SK-N-SH (cell line): ENCODE results near the gene CHAT. TPM values are rescaled to one million over a fixed set of nuclear protein-coding genes. Genes with fewer than 3 reads are reported as not detected.

Experiments used
- CTCF ChIA-PET: fragments of 300-600, 350-600 bp; formaldehyde crosslinking; extraction: SDS; loops from one replicate; lab custom pipeline; 2021; lab: Yijun Ruan, JAX
- POLR2A ChIA-PET: fragments of 350-600 bp; sonication (Branson Sonifier 250); formaldehyde crosslinking; extraction: SDS; loops from one replicate; lab custom pipeline; 2020; ENCODE audit warnings: antibody characterized with exemption, inconsistent platforms; lab: Yijun Ruan, JAX
- DNase-seq: peaks from one replicate; pipeline ENCODE4 v3.0.0; 2012
- H2AFZ ChIP-seq: fragments of 200-600 bp; sonication (generic); 2 replicates; pipeline ENCODE4 v1.8.1; 2016; ENCODE audit warnings: antibody characterized with exemption, mild to moderate bottlenecking, low read depth
- H3F3A ChIP-seq: fragments of 200-600 bp; sonication (generic); replicated peaks from 2 replicates; pipeline ENCODE3; 2016; ENCODE audit warnings: antibody characterized with exemption, mild to moderate bottlenecking; ENCODE audit not compliant: insufficient read depth
- H3K27ac ChIP-seq, 2 experiments: fragments of 200-500 bp in 1 of 2; fragments of 200-600 bp in 1 of 2; sonication (Bioruptor generic) in 1 of 2; sonication (generic), shearing (Covaris generic) in 1 of 2; 2 replicates each; pipeline versions ENCODE4 v1.5.1 to v1.6.1; 2014 to 2016; ENCODE audit warnings: low read depth in 2 of 2, inconsistent platforms in 1 of 2, low read length in 1 of 2, mild to moderate bottlenecking in 1 of 2, mixed read lengths in 1 of 2
- H3K27me3 ChIP-seq: fragments of 200-600 bp; sonication (generic), shearing (Covaris generic); 2 replicates; pipeline ENCODE4 v1.6.1; 2016; ENCODE audit warnings: mixed run types; ENCODE audit not compliant: insufficient read depth
- H3K36me3 ChIP-seq, 2 experiments: fragments of 200-500 bp in 1 of 2; fragments of 200-600 bp in 1 of 2; sonication (Bioruptor generic) in 1 of 2; sonication (generic) in 1 of 2; replicated peaks in 1 of 2; 2 replicates each; pipeline versions ENCODE3 to v1.5.1; 2014 to 2016; ENCODE audit warnings: low read length in 1 of 2, mild to moderate bottlenecking in 1 of 2; ENCODE audit not compliant: insufficient read depth in 2 of 2, control insufficient read depth in 1 of 2
- H3K4me1 ChIP-seq, 2 experiments: fragments of 200-500 bp in 1 of 2; fragments of 200-600 bp in 1 of 2; sonication (Bioruptor generic) in 1 of 2; sonication (generic), shearing (Covaris generic) in 1 of 2; 2 replicates each; pipeline versions ENCODE4 v1.5.1 to v1.6.1; 2014 to 2016; ENCODE audit warnings: low read depth in 1 of 2, low read length in 1 of 2, mixed run types in 1 of 2; ENCODE audit not compliant: insufficient read depth in 2 of 2, control insufficient read depth in 1 of 2
- H3K4me2 ChIP-seq: fragments of 200-600 bp; sonication (generic), shearing (Covaris generic); 2 replicates; pipeline ENCODE4 v1.6.1; 2017; ENCODE audit warnings: mixed run types
- H3K4me3 ChIP-seq, 2 experiments: fragments of 200-500 bp in 1 of 2; fragments of 200-600 bp in 1 of 2; sonication (Bioruptor generic) in 1 of 2; sonication (generic), shearing (Covaris generic) in 1 of 2; 2 replicates each; pipeline versions ENCODE4 v1.5.1 to v1.8.1; 2014 to 2016; ENCODE audit warnings: low read depth in 2 of 2, inconsistent platforms in 1 of 2, low read length in 1 of 2, mild to moderate bottlenecking in 1 of 2, mixed read lengths in 1 of 2, moderate library complexity in 1 of 2
- H3K79me2 ChIP-seq: fragments of 200-600 bp; sonication (generic); 2 replicates; pipeline ENCODE4 v1.8.1; 2017; ENCODE audit warnings: mild to moderate bottlenecking; ENCODE audit not compliant: insufficient read depth
- H3K9ac ChIP-seq: fragments of 200-600 bp; sonication (generic); 2 replicates; pipeline ENCODE4 v1.6.1; 2017; ENCODE audit warnings: mixed run types
- H3K9me2 ChIP-seq: fragments of 200-600 bp; sonication (generic); 2 replicates; pipeline ENCODE4 v1.6.1; 2017; ENCODE audit warnings: mixed run types
- H3K9me3 ChIP-seq: fragments of 200-600 bp; sonication (generic); 2 replicates; pipeline ENCODE4 v1.6.1; 2017; ENCODE audit warnings: mixed run types, mild to moderate bottlenecking, moderate library complexity
- H4K20me1 ChIP-seq: fragments of 200-600 bp; sonication (generic); 2 replicates; pipeline ENCODE4 v1.6.1; 2017; ENCODE audit warnings: mild to moderate bottlenecking, mixed run types; ENCODE audit not compliant: insufficient read depth
- EP300 ChIP-seq, 2 experiments: IDR thresholded peaks; 2 replicates each; pipeline versions ENCODE4 v1.4.0 to v1.6.1; 2012; ENCODE audit warnings: borderline replicate concordance in 1 of 2, low read depth in 1 of 2, low read length in 1 of 2
- FOSL2 ChIP-seq: IDR thresholded peaks from 2 replicates; pipeline ENCODE4 v1.4.0; 2012; ENCODE audit warnings: low read depth, mild to moderate bottlenecking, moderate library complexity, borderline replicate concordance
- JUND ChIP-seq: IDR thresholded peaks from 2 replicates; pipeline ENCODE4 v1.4.0; 2012
- MEF2A ChIP-seq: IDR thresholded peaks from 2 replicates; pipeline ENCODE4 v1.4.0; 2012; ENCODE audit warnings: low read depth, borderline replicate concordance
- MXI1 ChIP-seq: IDR thresholded peaks from 2 replicates; pipeline ENCODE4 v1.6.1; 2012; ENCODE audit warnings: mild to moderate bottlenecking, low read depth, low read length, improper control_type of control experiment
- NRF1 ChIP-seq: IDR thresholded peaks from 2 replicates; pipeline ENCODE4 v1.6.1; 2012; ENCODE audit warnings: low read depth, mild to moderate bottlenecking, low read length
- RCOR1 ChIP-seq: fragments of 150-350 bp; IDR thresholded peaks from 2 replicates; pipeline ENCODE4 v1.6.1; 2017; ENCODE audit warnings: antibody characterized with exemption, low read length
- RFX5 ChIP-seq: IDR thresholded peaks from 2 replicates; pipeline ENCODE4 v1.6.1; 2012; ENCODE audit warnings: mild to moderate bottlenecking, improper control_type of control experiment, low read length
- SIN3A ChIP-seq: IDR thresholded peaks from 2 replicates; pipeline ENCODE4 v1.6.1; 2012; ENCODE audit warnings: low read depth, mild to moderate bottlenecking, low read length, moderate library complexity, borderline replicate concordance
- SMC3 ChIP-seq: IDR thresholded peaks from 2 replicates; pipeline ENCODE4 v1.6.1; 2012; ENCODE audit warnings: low read depth, low read length, improper control_type of control experiment
- TEAD4 ChIP-seq: IDR thresholded peaks from 2 replicates; pipeline ENCODE4 v1.4.0; 2012; ENCODE audit warnings: mild to moderate bottlenecking, borderline replicate concordance; ENCODE audit not compliant: insufficient read depth
- YY1 ChIP-seq: IDR thresholded peaks from 2 replicates; pipeline ENCODE4 v1.4.0; 2012; ENCODE audit warnings: low read depth, mild to moderate bottlenecking
- WGBS: methylation state at CpG from one replicate; pipeline ENCODE4 v1.1.6; 2017; ENCODE audit warnings: low lambda C conversion rate; 5-methylcytosine and 5-hydroxymethylcytosine counted together
- polyA plus RNA-seq, 3 experiments: library from polyadenylated mRNA; depleted of rRNA; stranded (reverse); fragments of >200 nt; gene quantifications; 2 replicates each; pipeline ENCODE4 v1.2.3, GENCODE V29; 2012
- TF ChIP-seq, protein P1 (sequence below): fragments of 150-350 bp; IDR thresholded peaks from 2 replicates; pipeline ENCODE4 v1.6.1; 2017; ENCODE audit warnings: antibody characterized with exemption, low read length, low read depth, borderline replicate concordance
- TF ChIP-seq, protein P2 (sequence below): fragments of 150-350 bp; IDR thresholded peaks from 2 replicates; pipeline ENCODE4 v1.6.1; 2016; ENCODE audit warnings: mild to moderate bottlenecking, low read depth, low read length
- TF ChIP-seq, protein P3 (sequence below): IDR thresholded peaks from 2 replicates; pipeline ENCODE4 v1.6.1; 2012; ENCODE audit warnings: mild to moderate bottlenecking, low read depth, low read length, moderate library complexity
- TF ChIP-seq, protein P4 (sequence below): IDR thresholded peaks from 2 replicates; pipeline ENCODE4; 2012

Gene CHAT
- polyA plus RNA-seq, 1 of the 3 experiments (the other 2 are of a cell fraction), result not detected

DNA sequence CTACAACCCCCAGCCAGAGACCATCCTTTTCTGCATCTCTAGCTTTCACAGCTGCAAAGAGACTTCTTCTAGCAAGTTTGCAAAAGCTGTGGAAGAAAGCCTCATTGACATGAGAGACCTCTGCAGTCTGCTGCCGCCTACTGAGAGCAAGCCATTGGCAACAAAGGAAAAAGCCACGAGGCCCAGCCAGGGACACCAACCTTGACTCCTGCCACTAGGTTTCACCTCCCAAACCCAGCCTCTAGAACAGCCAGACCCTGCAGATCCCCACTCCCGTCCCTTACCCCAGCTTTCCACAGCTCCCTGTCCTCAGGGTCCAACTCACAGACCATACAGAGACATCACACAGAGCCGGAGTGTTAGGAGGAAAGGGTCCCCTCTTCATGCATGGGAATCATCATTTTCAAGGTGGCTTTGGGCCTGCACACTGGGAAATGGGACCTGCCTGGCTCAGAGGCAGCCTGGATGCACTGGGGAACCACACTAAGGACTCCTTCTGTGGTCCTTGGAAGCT, 51.1 kb downstream of the CHAT start:
- 40% methylated on average over 4 of the region's 4 CpGs for WGBS
- Histone ChIP-seq H3K9me2 (no peaks in the 10 kb centered on the region), H4K20me1 (no peaks in the 10 kb centered on the region), H2AFZ (no peak overlapping the region), H3K9me3 (no peaks in the 10 kb centered on the region), H3K4me1 (peaks cover 0 to 53% of the 10 kb centered on the region in 2 experiments; a peak in 2 of 4 replicates), H3K36me3 (no peaks in the 10 kb centered on the region), H3K79me2 (no peaks in the 10 kb centered on the region), H3K4me3 (no peak overlapping the region), H3K9ac (no peak overlapping the region), H3K27ac (peak overlapping the region in 1 of 2 experiments; percentile 91; a peak in 2 of 4 replicates), H3K27me3 (no peaks in the 10 kb centered on the region; the same call in 1 of the 2 replicates), H3F3A (no peaks in the 10 kb centered on the region), H3K4me2 (no peak overlapping the region)
- CTCF ChIA-PET, result interaction anchor here (0.8 to 1.5 kb wide), 4 partner anchors 47 to 117 kb away, joined by 3 to 5 read pairs (median 4); no protein-coding TSS in a partner anchor
- no peak for DNase-seq
- no peak for TF ChIP-seq RCOR1
- TF ChIP-seq, protein P1, sequence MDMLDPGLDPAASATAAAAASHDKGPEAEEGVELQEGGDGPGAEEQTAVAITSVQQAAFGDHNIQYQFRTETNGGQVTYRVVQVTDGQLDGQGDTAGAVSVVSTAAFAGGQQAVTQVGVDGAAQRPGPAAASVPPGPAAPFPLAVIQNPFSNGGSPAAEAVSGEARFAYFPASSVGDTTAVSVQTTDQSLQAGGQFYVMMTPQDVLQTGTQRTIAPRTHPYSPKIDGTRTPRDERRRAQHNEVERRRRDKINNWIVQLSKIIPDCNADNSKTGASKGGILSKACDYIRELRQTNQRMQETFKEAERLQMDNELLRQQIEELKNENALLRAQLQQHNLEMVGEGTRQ, result no peak
- TF ChIP-seq, protein P2, sequence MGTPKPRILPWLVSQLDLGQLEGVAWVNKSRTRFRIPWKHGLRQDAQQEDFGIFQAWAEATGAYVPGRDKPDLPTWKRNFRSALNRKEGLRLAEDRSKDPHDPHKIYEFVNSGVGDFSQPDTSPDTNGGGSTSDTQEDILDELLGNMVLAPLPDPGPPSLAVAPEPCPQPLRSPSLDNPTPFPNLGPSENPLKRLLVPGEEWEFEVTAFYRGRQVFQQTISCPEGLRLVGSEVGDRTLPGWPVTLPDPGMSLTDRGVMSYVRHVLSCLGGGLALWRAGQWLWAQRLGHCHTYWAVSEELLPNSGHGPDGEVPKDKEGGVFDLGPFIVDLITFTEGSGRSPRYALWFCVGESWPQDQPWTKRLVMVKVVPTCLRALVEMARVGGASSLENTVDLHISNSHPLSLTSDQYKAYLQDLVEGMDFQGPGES, result no peak
- no peak for TF ChIP-seq EP300 (IDR thresholded peaks at IDR 0.05; ENCODE audit: borderline replicate concordance in 1 of 2, low read depth in 1 of 2, low read length in 1 of 2)
- TF ChIP-seq, protein P3, sequence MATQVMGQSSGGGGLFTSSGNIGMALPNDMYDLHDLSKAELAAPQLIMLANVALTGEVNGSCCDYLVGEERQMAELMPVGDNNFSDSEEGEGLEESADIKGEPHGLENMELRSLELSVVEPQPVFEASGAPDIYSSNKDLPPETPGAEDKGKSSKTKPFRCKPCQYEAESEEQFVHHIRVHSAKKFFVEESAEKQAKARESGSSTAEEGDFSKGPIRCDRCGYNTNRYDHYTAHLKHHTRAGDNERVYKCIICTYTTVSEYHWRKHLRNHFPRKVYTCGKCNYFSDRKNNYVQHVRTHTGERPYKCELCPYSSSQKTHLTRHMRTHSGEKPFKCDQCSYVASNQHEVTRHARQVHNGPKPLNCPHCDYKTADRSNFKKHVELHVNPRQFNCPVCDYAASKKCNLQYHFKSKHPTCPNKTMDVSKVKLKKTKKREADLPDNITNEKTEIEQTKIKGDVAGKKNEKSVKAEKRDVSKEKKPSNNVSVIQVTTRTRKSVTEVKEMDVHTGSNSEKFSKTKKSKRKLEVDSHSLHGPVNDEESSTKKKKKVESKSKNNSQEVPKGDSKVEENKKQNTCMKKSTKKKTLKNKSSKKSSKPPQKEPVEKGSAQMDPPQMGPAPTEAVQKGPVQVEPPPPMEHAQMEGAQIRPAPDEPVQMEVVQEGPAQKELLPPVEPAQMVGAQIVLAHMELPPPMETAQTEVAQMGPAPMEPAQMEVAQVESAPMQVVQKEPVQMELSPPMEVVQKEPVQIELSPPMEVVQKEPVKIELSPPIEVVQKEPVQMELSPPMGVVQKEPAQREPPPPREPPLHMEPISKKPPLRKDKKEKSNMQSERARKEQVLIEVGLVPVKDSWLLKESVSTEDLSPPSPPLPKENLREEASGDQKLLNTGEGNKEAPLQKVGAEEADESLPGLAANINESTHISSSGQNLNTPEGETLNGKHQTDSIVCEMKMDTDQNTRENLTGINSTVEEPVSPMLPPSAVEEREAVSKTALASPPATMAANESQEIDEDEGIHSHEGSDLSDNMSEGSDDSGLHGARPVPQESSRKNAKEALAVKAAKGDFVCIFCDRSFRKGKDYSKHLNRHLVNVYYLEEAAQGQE, result no peak
- POLR2A ChIA-PET, result no interaction called here

DNA sequence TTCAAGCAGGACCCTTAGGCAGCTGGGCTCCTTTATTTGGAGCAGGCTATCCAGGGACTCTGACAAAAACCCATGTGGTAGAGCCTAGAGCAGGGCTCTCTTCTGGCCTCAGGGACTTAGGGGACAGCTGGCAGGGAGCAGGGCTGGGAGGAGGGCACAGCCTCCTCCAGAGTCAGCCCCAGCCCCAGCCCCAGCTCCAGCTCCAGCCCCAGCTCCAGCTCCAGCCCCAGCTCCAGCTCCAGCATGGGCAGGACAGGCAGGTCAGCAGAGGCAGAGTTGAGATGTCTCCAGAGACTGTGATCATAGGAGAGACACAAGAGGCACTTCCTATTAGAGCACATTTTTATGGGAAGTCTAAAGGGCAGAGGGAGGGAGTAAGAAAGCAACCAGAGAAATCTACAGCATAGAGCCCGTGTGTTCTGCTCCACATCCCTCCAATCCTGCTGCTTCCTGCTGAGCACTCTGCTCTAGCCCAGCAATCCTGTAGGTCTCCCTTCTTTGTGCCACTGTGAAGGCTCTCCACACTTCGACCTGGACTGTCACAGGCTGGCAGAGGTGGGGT, 52.3 kb downstream of the CHAT start:
- CTCF ChIA-PET, result interaction anchor here (1.1 kb wide), 2 partner anchors 23 to 71 kb away, joined by 3 to 4 read pairs; no protein-coding TSS in a partner anchor
- 11% methylated on average over 2 of the region's 2 CpGs for WGBS
- TF ChIP-seq, protein P4, sequence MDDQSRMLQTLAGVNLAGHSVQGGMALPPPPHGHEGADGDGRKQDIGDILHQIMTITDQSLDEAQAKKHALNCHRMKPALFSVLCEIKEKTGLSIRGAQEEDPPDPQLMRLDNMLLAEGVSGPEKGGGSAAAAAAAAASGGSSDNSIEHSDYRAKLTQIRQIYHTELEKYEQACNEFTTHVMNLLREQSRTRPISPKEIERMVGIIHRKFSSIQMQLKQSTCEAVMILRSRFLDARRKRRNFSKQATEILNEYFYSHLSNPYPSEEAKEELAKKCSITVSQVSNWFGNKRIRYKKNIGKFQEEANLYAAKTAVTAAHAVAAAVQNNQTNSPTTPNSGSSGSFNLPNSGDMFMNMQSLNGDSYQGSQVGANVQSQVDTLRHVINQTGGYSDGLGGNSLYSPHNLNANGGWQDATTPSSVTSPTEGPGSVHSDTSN, result no peak
- TF ChIP-seq YY1 (no peak), RCOR1 (no peak), SMC3 (no peak), MEF2A (no peak), TEAD4 (no peak), MXI1 (no peak), SIN3A (no peak), FOSL2 (no peak), EP300 (IDR thresholded peaks at IDR 0.05; ENCODE audit: borderline replicate concordance in 1 of 2, low read depth in 1 of 2, low read length in 1 of 2) (no peak), JUND (no peak), RFX5 (no peak), NRF1 (no peak)
- TF ChIP-seq, protein P2, result no peak
- TF ChIP-seq, protein P1, result no peak

More for the DNA sequence above, 52.3 kb downstream of the CHAT start:
- H3K4me2 ChIP-seq, result no peak overlapping the region
- no peak for DNase-seq
- H3K36me3 ChIP-seq, result no peaks in the 10 kb centered on the region
- H2AFZ ChIP-seq, result no peak overlapping the region
- no peaks in the 10 kb centered on the region; the same call in 1 of the 2 replicates for H3K27me3 ChIP-seq
- H3K4me3 ChIP-seq, result no peak overlapping the region
- H3K4me1 ChIP-seq, result peaks cover 0 to 53% of the 10 kb centered on the region in 2 experiments; a peak in 2 of 4 replicates
- H3K27ac ChIP-seq, result no peak overlapping the region
- H4K20me1 ChIP-seq, result no peaks in the 10 kb centered on the region
- no peaks in the 10 kb centered on the region for H3K79me2 ChIP-seq
- no peaks in the 10 kb centered on the region for H3K9me3 ChIP-seq
- H3K9ac ChIP-seq, result no peak overlapping the region
- POLR2A ChIA-PET, result no interaction called here
- H3F3A ChIP-seq, result no peaks in the 10 kb centered on the region
- no peaks in the 10 kb centered on the region for H3K9me2 ChIP-seq
